NOMO-1 treated with DMSO at 0.1 percent for 48 hours (cell line): ENCODE measurements around the gene TTYH2.

Source experiments
- DNase-seq: peaks from one replicate; lab custom pipeline; 2025; ENCODE audit not compliant: unreplicated experiment; lab: John Stamatoyannopoulos, UW

The TTYH2 gene

DNA sequence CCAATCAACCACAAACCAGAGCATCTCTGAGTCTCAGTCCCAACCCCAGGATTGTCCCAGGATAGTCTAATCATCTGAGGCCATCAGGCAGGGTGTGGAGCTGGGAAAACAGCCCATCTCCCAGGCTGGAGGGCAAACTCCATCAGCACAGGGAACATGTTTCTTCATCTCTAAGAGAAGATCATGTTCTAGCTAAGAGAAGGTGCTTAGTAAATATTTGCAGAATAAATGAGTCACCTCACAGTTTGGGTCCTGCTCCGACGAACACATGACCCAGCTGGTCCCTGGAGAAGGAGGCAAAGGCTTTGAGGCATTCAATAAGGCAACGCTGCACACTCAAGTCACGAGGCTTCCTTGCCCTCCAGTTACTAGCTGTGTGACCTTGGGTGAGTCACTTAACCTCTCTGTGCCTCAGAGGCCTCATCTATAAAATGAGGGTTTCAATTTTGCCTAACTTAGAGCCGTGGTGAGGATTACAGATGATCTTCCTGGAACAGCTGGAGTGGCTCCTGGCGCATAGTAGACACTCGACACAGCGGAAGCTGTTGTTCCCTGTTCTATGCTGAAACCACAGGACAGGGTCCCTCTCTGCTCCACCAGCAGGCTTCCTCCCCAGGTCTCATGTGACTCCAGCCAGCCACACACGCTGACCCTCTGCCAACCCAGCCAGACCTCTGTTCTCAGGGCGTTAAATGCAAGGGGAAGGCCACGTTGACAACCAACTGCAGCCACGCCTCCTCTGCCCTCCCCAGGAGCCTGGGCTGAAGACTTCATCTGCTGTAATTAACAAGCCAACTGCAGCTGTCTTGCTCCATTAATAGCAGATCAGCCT lies 20.2 kb upstream of the TTYH2 start:
- DNase-seq = no peak

- DNase-seq = no peak
These were observed 18.7 kb upstream of the TTYH2 start for GRCh38 chr17:74194682-74195081.

DNA sequence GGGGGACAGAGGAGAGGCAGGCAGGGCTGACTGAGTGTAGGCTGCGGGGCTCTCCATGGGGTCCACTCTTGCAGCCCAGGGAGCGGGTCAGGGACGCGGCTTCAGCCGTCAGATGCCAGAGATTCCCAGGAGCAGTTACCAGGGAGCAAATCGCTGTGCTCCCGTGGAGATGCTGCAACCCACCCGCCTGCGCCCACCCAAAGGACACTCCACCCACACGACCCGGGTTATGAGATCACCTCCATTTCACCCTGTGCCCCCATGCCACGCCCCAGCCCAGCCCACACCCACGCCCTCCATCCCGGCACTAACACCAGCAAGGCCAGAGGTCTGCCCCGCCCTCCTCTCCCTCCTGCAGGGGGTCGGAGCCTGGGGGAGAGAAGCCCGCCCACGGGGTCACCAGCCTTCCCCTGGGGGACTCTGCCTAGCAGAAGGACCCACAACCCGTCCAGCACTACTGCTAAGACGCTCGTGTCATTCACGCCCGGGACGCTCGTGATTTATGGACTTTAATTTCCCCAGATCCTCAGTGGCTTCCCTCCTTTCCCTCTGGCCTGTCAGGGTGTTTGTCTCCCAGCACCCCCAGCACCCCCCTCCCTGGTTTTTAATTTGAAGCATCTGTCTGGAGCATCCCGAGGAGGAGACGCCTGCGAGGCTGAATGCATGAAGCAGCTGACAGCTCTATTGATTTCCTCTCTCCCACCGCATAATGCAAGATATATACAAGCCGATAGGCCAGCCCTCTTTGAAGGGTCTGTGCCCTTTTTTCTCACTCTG lies 16.6 kb upstream of the TTYH2 start:
- no peak for DNase-seq

GRCh38 chr17:74197801-74198200 lies 15.6 kb upstream of the TTYH2 start:
- DNase-seq = no peak

DNA sequence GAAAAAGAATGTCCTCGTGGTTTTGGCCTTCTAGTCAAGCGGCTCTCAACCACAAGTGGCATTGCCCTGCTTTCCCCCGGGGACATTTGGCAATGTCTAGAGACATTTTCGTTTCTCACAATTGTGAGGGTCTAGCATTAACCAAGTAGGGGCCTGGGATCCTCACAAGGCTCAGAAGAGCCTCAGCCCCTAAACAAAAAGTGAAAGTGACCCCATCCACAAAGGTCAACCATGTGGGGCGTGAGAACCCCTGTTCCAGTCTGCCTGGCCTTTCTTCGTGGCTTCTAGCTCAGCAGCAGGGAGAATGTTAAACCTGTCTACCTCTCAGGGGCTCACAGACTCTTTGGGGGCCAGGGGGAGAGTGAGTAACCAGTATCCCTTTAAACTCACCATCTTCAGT lies 14.7 kb upstream of the TTYH2 start:
- no peak for DNase-seq

- DNase-seq = peak; percentile 34
These were observed 13.9 kb upstream of the TTYH2 start for GRCh38 chr17:74199306-74200092.

GRCh38 chr17:74200112-74200511 lies 13.3 kb upstream of the TTYH2 start:
- DNase-seq = no peak

GRCh38 chr17:74201250-74201649 lies 12.1 kb upstream of the TTYH2 start:
- no peak for DNase-seq

DNA sequence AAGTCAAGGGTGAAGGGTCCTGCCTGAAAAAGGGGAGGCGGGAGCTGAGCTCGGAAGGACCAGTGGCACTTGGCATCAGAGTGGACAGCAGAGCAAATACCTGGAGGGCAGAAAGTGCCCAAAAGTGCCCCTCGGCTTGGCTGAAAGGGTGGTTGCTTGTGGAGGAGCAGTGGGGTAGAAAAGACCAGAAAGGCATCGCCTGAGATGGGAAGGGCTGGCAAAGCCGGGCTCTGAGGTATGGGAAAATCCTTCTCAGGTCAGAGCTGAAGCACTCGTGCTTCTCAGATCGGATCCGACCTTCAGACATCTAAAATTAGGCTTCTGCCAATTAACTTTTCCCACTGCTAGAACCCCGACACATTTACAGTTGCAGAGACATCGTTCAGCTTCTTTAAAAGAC lies 11.4 kb upstream of the TTYH2 start:
- DNase-seq = no peak

GRCh38 chr17:74202938-74203337 lies 10.4 kb upstream of the TTYH2 start:
- no peak for DNase-seq

DNA sequence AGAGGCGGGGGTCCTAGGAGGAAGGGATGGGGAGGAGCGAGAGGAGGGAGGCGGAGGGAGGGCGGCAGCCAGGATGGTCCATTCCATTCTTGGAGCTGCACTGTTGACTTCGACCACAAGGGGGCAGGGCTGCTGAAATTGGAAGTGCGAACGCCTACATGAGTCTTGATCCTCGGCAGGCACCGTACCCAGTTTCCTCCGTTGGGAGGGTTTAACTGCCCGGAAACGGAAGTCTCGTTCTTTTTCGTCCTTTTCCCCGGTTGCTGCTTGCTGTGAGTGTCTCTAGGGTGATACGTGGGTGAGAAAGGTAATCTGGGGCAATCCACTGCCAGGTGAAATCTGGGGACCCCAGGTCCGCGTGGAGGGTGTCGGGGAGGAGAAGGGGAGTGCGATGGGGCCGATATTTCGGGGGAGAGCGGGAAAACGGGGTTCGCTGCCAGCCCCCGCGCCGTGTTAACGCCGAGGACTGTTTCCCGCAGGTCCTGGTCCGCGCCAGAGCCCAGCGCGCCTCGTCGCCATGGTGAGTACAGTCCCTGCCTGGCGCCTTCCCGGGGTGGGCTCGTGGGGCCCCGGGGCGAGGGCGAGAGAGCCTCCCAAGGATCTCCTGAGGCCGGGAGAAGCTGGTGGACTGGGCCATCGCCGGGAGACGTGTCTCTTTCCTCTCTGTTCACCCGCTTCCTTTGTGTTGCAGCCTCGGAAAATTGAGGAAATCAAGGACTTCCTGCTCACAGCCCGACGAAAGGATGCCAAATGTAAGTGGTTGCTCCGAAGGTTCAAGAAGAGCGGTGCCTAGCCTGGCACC lies 9.7 kb upstream of the TTYH2 start, which contains the start of gene RPL38:
Gene RPL38 (plus strand): TSS at position 240 of the 802 bp plus-strand sequence. CDS start 278 bp downstream, at position 518.
- DNase-seq = peak; percentile 92

- DNase-seq = no peak
These were observed 8.9 kb upstream of the TTYH2 start for GRCh38 chr17:74204474-74204873.

DNA sequence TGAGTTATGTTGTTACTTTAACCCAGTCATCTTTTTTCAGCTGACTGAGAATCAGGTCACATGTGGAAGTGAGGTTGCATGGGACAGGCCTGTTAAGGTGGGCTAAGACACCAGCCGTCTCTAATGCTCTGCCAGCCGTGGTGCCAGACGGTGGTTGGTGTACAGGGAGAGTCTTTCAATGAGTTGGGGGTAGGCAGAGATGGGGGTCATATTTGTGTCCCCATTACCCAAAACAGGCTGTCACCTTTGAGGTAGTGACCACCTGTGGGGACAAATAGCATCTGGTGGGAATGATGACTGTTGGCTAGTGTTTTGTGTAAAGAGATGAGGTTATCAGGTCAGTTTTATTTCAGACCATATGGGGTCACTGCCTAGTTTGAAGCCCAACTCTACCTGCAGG lies 8.1 kb upstream of the TTYH2 start:
- DNase-seq = no peak

DNA sequence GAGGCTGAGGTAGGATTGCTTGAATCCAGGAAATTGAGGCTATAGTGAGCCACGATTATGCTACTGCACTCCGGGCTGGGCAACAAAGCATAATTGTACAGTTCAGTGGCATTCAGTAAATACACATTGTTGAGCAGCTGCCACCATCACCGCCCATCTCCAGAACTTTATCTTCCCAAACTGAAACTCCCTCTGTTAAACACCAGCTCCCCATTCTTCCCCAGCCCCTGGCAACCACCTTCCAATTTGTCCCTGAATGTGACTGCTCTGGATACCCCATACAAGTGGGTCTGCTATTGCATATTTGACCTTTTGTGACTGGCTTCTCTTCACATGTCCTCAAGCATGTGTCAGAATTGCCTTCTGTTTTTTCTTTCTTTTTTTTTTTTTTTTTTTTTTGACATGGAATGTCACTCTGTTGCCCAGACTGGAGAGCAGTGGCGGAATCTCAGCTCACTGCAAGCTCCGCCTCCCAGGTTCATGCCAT lies 7.0 kb upstream of the TTYH2 start:
- no peak for DNase-seq

DNA sequence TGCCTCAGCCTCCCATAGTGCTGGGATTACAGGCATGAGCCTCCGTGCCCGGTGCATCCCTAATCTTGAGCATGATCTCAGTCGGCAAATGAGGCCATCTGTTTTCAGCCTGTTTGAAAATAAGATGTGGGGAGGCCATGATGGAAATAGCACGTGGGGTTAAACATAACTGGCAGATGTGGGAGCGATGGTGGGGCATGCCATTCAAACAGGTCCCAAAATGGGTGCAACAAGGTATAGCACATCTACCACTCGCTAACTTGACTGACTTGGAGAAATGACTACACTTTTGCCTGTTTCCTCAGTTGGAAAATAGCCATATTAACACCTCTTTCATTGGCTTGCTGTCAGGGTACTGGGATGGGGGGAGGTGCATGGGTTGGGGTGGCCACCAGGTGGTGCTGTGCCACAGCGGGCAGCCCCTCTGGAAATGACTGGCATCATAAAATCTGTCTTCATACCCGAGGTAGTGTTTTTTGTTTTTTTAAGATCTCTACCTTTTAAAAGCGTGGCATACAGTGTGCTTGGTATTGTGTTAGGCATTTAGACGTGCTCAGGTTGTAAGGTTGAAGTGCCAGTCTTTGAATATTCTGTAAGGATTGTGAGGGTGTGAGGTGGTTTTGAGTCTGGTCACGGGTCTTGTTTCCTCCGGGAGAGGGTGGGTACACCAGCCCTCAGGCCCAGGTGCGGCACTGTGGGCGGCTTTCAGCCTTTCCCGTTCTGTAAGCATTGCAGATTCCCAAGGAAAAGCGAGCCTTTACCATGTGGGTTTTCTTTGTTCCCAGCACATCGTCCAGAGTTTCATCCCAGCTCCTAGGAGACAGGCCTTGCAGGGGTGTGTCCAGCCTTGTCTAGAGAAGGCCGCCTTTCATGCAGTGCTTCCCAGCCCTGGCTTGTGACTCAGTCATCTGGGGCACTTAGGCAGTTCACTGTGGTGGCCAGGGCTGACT lies 2.9 kb upstream of the TTYH2 start:
- DNase-seq = peak; percentile 53

DNA sequence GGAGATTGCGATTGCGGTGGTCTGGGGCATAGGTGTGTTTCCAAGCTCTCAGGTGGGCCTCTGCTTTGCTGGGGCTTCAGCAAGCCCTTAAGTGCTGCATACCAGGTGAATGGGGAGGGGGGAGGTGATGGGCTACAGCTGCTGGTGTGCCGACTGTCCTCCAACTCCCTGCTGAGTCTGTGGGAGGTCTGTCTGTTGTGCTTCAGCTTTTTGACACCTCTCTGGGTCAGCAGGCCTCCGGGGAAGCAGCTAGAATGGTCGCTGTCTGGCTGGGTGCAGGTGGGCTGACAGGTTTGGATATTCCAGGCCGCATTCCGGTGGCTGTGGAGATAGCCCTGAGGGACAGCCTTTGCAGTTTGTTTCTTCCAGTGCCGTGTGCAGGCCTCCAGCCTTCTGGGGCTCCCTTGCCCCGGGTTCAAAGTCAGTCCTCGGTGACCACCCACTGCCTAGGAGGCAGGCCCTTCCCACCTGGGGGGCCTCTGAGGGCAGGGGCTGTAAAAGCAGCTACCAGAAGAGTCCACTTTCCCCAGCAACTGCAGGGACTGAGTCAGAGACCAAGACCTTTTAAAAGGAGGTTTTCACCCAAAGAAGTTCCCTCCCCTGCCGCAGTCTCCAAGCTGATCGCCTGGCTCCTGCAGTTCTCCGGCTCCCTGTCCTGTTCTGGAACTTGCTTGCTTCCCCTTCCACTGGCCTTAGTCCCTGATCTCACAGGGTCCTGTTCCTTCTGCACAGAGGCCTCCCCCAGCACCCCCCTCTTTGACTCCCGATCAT lies 2.0 kb upstream of the TTYH2 start:
- DNase-seq = no peak

- DNase-seq = no peak
These were observed 1.5 kb upstream of the TTYH2 start for GRCh38 chr17:74211912-74212208.

DNA sequence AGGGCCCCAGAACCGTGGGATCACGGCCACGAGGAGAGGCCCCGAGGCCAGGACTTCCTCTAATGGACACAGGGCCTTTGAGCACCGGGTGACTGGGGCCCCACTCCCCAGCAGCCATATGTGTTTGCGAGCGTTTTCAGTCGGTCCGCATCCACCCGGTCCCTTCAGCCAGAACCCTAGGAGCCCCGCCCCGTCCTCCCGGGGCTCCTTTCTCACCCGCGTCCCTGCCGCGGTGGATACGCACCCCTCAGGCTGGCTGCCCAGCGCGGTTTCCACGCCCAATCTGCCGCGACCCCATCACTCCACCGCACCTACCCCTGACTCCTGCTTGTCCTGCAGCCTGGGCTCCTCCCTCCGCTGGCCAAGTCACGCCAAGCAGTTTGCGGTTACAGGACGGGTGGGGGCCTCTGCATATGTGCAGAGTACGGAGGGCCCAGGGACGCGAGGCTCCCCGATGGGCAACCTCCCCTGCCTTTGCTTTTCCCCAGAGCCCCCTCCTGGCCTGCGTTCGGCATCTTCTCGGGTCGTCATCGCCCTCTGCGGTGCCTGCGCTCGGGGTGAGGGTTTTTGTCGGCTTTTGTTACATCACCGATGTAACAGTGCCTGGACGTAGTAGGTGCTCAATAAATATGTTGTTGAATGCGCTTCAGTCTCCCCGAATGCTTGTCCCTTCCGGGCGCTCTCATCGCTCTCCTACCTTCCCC lies 1.0 kb upstream of the TTYH2 start:
- DNase-seq = no peak
